22Rv1 (cell line): ENCODE data around the gene RSPO1.

Experiments used
- H3K27ac ChIP-seq: fragments of 450-650 bp; 2 replicates; pipeline ENCODE4 v1.5.1; 2017
- ZFX ChIP-seq: fragments of 450-650 bp; IDR thresholded peaks from 2 replicates; pipeline ENCODE4 v1.6.1; 2017; ENCODE audit warnings: antibody characterized with exemption, borderline replicate concordance
- TF ChIP-seq, protein P1 (sequence below): fragments of 450-650 bp; IDR thresholded peaks from 2 replicates; pipeline ENCODE4 v1.5.1; 2017; ENCODE audit warnings: mild to moderate bottlenecking

The RSPO1 gene

DNA sequence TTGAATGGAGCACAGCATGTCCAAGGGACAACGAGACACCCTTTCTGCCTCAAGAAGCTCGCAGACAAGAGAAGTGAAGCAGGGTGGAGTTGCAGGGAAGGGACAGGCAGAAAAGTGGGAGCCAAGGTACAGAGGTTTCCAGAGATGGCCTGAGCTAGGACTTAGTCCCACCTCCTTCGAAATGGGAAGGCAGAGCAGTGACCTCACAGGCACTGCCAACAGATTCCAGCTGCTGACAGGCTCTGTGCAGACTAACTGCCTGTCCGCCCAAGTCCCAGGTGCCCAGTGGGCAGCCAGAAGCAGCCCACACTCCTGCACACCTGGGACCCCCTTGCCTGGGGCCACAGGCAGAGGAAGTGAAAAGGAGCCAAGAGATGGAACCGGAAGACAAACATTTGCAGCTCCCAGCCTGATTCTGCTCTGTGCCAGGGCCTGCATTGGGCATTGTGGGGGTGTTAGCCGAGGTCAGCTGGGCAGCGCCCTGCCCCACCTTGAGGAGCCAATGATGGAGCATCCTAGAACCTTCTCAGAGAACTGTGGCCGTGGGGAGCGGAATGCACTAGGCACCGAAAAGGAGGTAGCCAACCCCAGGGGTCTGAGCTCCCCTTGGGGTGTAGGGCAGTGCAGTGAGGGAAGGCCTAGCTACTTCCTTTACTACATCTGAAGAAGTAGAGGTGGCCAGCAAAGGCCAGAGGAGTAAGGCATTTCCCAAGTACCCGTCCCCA is 27.5 kb upstream of the RSPO1 start:
- H3K27ac ChIP-seq, result no peak overlapping the region
- TF ChIP-seq ZFX, result no peak
- TF ChIP-seq, protein P1, sequence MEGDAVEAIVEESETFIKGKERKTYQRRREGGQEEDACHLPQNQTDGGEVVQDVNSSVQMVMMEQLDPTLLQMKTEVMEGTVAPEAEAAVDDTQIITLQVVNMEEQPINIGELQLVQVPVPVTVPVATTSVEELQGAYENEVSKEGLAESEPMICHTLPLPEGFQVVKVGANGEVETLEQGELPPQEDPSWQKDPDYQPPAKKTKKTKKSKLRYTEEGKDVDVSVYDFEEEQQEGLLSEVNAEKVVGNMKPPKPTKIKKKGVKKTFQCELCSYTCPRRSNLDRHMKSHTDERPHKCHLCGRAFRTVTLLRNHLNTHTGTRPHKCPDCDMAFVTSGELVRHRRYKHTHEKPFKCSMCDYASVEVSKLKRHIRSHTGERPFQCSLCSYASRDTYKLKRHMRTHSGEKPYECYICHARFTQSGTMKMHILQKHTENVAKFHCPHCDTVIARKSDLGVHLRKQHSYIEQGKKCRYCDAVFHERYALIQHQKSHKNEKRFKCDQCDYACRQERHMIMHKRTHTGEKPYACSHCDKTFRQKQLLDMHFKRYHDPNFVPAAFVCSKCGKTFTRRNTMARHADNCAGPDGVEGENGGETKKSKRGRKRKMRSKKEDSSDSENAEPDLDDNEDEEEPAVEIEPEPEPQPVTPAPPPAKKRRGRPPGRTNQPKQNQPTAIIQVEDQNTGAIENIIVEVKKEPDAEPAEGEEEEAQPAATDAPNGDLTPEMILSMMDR, result no peak

DNA sequence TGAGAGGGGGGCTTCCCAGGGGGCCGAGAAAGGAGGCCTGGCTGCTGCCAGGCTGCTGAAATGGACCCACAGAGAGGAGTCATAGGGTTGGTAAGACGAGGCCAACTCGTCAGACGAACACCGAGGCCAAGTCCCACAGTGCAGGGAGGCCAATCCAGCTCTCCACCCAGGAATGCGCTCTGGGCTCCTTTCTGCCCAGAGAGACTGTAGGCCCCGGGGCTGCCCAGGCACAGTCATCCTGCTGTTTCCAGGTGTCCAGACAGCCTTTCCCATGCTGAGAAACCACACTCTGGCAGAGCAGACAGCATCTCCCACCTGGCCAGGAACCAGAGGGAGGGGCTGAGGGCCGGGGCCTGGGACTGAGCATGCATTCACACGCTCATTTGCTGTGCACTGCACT is 26.7 kb upstream of the RSPO1 start:
- H3K27ac ChIP-seq, result no peak overlapping the region
- TF ChIP-seq, protein P1, result no peak
- TF ChIP-seq ZFX, result no peak

DNA sequence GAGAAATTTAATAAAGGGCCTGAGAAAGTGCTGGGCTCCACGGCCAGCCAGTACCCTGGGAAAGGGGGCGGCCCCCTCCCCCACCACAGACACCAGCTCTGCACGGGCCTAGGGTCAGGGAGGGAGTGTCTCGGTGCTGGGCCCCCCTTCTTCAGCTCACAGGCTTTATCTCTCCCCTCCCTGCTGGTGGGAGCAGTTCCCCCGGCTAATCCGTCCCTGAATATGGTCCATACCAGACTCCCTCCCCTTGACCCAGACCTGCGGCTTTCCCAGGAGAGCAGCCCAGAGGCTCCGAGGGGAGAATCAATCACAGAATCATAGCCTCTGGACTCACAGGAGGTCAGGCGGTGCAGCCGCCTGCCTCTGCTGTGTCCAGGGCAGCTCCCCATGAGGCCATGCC is 26.0 kb upstream of the RSPO1 start:
- TF ChIP-seq, protein P1, result no peak
- no peak for TF ChIP-seq ZFX

DNA sequence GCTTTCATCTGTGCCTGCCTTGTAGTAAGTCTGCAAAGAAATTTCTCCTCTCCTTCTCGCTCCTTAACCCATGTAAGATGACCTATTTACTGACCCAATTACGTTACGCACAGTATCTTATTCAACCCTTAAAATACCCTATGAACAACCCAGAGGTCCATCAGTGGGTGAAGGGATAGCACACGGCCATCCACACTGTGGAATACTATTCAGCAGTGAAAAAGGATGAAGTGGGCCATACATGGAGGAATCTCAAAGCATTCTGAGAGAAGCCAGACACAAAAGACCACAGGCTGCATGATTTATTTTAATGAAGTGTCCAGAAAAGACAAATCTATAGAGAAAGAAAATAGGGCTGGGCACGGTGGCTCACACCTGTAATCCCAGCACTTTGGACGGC is 23.8 kb upstream of the RSPO1 start:
- H3K27ac ChIP-seq, result no peak overlapping the region
- TF ChIP-seq, protein P1, result no peak
- TF ChIP-seq ZFX, result no peak

More for the DNA sequence above, 26.0 kb upstream of the RSPO1 start:
- no peak overlapping the region for H3K27ac ChIP-seq

DNA sequence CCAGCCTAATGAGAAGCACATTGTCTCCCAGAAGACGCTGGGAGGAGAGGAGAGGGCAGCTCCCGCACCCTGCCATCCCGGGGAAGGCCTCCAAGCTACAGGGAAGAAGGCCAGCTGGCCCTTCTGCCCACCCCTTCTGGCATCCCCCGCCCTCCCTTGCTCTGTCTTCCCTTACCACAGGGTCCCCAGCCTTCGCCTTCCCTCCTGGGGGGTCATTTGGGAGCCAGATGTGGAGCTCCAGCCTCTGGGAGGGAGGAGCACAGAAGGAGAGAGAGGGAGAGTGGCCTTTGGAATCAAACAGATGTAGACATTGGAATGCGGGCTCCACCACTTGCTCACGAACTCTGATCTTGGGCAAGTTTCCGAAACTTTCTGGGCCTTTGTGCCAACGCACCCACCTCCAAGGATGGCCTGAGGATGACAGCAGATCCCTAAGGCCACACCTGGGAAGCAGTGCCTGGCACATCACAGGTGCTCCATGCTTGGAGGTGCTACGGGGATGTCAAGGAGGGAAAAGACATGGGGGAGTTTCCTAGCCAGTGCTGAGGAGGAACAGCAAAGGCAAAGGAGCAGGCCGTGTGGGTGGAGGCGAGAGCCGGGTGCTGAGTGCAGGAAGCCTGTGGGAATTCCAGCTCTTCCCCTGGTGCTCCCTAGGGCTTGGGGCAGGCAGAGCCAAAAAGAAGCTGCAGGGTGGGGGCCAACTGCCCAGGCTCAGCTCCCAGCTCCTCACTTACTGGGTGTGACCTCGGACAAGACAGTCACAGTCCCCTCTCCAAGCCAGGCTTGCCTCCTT is 23.1 kb upstream of the RSPO1 start:
- TF ChIP-seq, protein P1, result no peak
- TF ChIP-seq ZFX, result no peak
- H3K27ac ChIP-seq, result no peak overlapping the region

DNA sequence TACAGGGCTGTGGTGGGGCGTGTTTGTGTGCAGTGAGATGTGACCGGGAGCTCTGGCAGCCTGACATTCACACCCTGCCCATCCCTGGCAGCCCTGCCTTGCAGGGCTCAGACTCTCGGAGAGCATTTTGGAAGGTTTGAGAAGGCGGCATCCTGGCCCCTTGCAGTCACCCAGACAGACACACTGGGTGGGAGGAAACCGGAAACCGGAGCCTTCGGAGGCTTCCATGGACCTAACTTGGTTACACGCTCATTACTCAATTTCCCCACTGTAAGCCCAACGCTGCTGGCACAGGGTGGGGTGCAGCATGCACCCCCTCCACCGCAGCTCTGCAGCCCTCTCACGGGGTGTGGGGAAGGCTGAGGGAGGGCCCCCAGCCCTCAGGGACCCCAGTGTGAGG is 22.2 kb upstream of the RSPO1 start:
- TF ChIP-seq, protein P1, result no peak
- no peak for TF ChIP-seq ZFX
- no peak overlapping the region for H3K27ac ChIP-seq

DNA sequence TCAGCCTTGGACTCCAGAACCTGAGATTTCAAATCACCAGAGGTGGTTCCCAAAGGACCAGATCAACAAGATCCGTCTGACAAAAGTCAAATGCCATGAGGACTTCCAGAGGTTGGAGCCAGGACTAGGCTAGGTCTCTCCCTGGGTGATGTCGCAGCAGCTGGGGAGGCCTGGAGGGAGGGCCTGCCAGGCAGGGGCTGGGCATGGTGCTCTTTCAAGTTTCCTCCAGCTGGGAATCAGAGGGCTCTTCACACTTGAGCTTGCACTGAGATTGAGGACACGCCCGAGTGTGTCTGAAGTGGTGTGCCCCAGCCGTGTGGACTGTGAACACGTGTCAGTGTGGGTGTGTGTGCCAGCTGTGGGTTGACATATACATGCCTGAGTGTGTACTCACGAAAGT is 21.3 kb upstream of the RSPO1 start:
- no peak overlapping the region for H3K27ac ChIP-seq
- TF ChIP-seq ZFX, result no peak
- TF ChIP-seq, protein P1, result no peak
